GM12878 (cell line): Measurements from ENCODE around the gene WSCD1. TPM values are rescaled to one million over a fixed set of nuclear protein-coding genes. Genes with fewer than 3 reads are reported as not detected.

Experiments
- ATAC-seq: fragments of 200-7000 bp; cut with Tn5 transposase; 3 replicates; pipeline ENCODE4 v1.9.1; 2020; ENCODE audit warnings: mild to moderate bottlenecking, moderate library complexity
- BruUV-seq: library from RNA; stranded (reverse); fragments of 400-500 nt; replicated peaks from 2 replicates; lab custom pipeline; 2021; lab: Mats Ljungman, UMichigan
- CTCF ChIA-PET: fragments of 300-600 bp; sonication (Branson Sonifier 250); formaldehyde crosslinking; extraction: SDS; loops from one replicate; lab custom pipeline; 2021; ENCODE audit warnings: inconsistent platforms; lab: Yijun Ruan, JAX
- POLR2A ChIA-PET: fragments of 350-600 bp; formaldehyde crosslinking; extraction: SDS; loops from one replicate; lab custom pipeline; 2021; ENCODE audit warnings: inconsistent platforms; lab: Charles Lee
- RAD21 ChIA-PET: fragments of 300-600 bp; sonication (Branson Sonifier 250); formaldehyde crosslinking; loops from one replicate; lab custom pipeline; 2023; ENCODE audit warnings: antibody characterized with exemption; ENCODE audit not compliant: unreplicated experiment; lab: Charles Lee
- SMC1A ChIA-PET: fragments of 300-600 bp; sonication (Branson Sonifier 250); formaldehyde crosslinking; loops from one replicate; lab custom pipeline; 2023; ENCODE audit not compliant: unreplicated experiment, uncharacterized antibody; lab: Charles Lee
- DNase-seq: peaks from one replicate; pipeline ENCODE4 v3.0.0-alpha.2; 2011; ENCODE audit warnings: low read depth, low spot score
- FAIRE-seq: peaks from 3 replicates; lab custom pipeline; 2011; peaks lifted over from hg19 to GRCh38; lab: Jason Lieb, UNC
- H2AFZ ChIP-seq: 2 replicates; pipeline ENCODE4 v1.6.0; 2011; ENCODE audit warnings: low read depth, low read length, control low read depth; ENCODE audit not compliant: control insufficient read depth
- H3K27ac ChIP-seq: 2 replicates; pipeline ENCODE4 v1.5.1; 2011; ENCODE audit warnings: control low read depth; ENCODE audit not compliant: control insufficient read depth, insufficient read depth
- H3K27me3 ChIP-seq, 2 experiments: replicated peaks in 1 of 2; 2 replicates each; pipeline versions ENCODE4 v1.6.0 to v1.6.1; 2011; ENCODE audit warnings: low read length in 1 of 2; ENCODE audit not compliant: control insufficient read depth in 2 of 2, insufficient read depth in 2 of 2
- H3K36me3 ChIP-seq, 2 experiments: 2 replicates each; pipeline ENCODE4 v1.5.1; 2011; ENCODE audit warnings: low read length in 1 of 2; ENCODE audit not compliant: control insufficient read depth in 2 of 2, insufficient read depth in 2 of 2
- H3K4me1 ChIP-seq: 2 replicates; pipeline ENCODE4 v1.6.1; 2011; ENCODE audit warnings: mild to moderate bottlenecking, low read length, moderate library complexity, mixed read lengths; ENCODE audit not compliant: control insufficient read depth, insufficient read depth
- H3K4me2 ChIP-seq: 2 replicates; pipeline ENCODE4 v1.6.0; 2011; ENCODE audit warnings: control low read depth; ENCODE audit not compliant: control insufficient read depth, insufficient read depth
- H3K4me3 ChIP-seq: fragments of 200-600 bp; sonication (generic); 2 replicates; pipeline ENCODE4 v1.5.1; 2016
- H3K79me2 ChIP-seq: 2 replicates; pipeline ENCODE4 v1.6.0; 2011; ENCODE audit warnings: low read length; ENCODE audit not compliant: control insufficient read depth, insufficient read depth
- H3K9ac ChIP-seq: 2 replicates; pipeline ENCODE4 v1.8.0; 2011; ENCODE audit warnings: low read length, control low read depth, mixed read lengths; ENCODE audit not compliant: control insufficient read depth, insufficient read depth
- H3K9me3 ChIP-seq: replicated peaks from 3 replicates; pipeline ENCODE4 v1.5.1; 2011; ENCODE audit warnings: mild to moderate bottlenecking, low read length; ENCODE audit not compliant: control insufficient read depth, insufficient read depth
- H4K20me1 ChIP-seq: 2 replicates; pipeline ENCODE4 v1.6.0; 2011; ENCODE audit not compliant: control insufficient read depth, insufficient read depth
- HDAC6 ChIP-seq: fragments of 200-600 bp; sonication (generic); IDR thresholded peaks from one replicate; pipeline ENCODE4 v1.8.0; 2017; ENCODE audit warnings: antibody characterized with exemption; ENCODE audit not compliant: unreplicated experiment
- KLF5 ChIP-seq: fragments of 450-650 bp; IDR thresholded peaks from 2 replicates; pipeline ENCODE4 v1.6.1; 2014; ENCODE audit warnings: mild to moderate bottlenecking; ENCODE audit not compliant: partially characterized antibody
- NR2C2 ChIP-seq: IDR thresholded peaks from 2 replicates; pipeline ENCODE4 v1.6.1; 2011; ENCODE audit warnings: borderline replicate concordance, low read depth; ENCODE audit not compliant: control insufficient read depth, insufficient read length
- POLR2AphosphoS2 ChIP-seq: IDR thresholded peaks from 2 replicates; pipeline ENCODE4 v1.6.1; 2011; ENCODE audit warnings: low read depth, mild to moderate bottlenecking, low read length, improper control_type of control experiment, moderate library complexity
- RB1 ChIP-seq: fragments of 450-650 bp; formaldehyde crosslinking; IDR thresholded peaks from 2 replicates; pipeline ENCODE4 v1.6.1; 2017; ENCODE audit warnings: mild to moderate bottlenecking, borderline replicate concordance
- STAT1 ChIP-seq: fragments of 450-650 bp; conservative IDR thresholded peaks from 2 replicates; pipeline ENCODE4 v1.6.1; 2014; ENCODE audit warnings: antibody characterized with exemption, mild to moderate bottlenecking
- WGBS: methylation state at CpG from one replicate; pipeline ENCODE4 v1.1.6; 2016; ENCODE audit warnings: low lambda C conversion rate; ENCODE audit not compliant: insufficient replicate concordance, insufficient coverage; ENCODE audit errors: missing lambda C conversion rate; 5-methylcytosine and 5-hydroxymethylcytosine counted together
- in situ Hi-C: fragments of 300-500 bp; cut with MboI; formaldehyde crosslinking; loops from 9 replicates; pipeline ENCODE4 v1.14.3; 2018; ENCODE audit warnings: mixed read lengths
- intact Hi-C: fragments of 100-400 bp; cut with micrococcal nuclease; formaldehyde crosslinking; loops from one replicate; pipeline ENCODE4 v1.14.2; 2022; ENCODE audit not compliant: unreplicated experiment
- polyA plus RNA-seq, 11 experiments: library from polyadenylated mRNA; depleted of rRNA in 4 of 11; unstranded in 6 of 11; stranded (reverse) in 5 of 11; fragments of >200 nt; fragmentation: Nextera tagmentation in 4 of 11; fragmentation: Illumina TruSeq in 1 of 11; extraction: Ambion mirVana in 4 of 11; extraction: Trizol in 1 of 11; gene quantifications; 1 replicate in 1 of 11; 2 replicates in 10 of 11; pipeline versions ENCODE4 v1.2.1 to v1.2.3, GENCODE V29; 2011 to 2016; ENCODE audit warnings: inconsistent platforms in 2 of 11, missing spikeins in 2 of 11, low read depth in 1 of 11
- total RNA-seq, 4 experiments: library from RNA; depleted of rRNA in 3 of 4; stranded (reverse); fragments of >200 nt in 3 of 4; fragmentation: Illumina TruSeq in 1 of 4; extraction: Trizol in 1 of 4; gene quantifications; 2 replicates each; pipeline versions ENCODE4 v1.2.1 to v1.2.3, GENCODE V29; 2013 to 2021
- TF ChIP-seq, protein P1 (sequence below): fragments of 150-350 bp; IDR thresholded peaks from 2 replicates; pipeline ENCODE4 v1.6.1; 2014; ENCODE audit warnings: mild to moderate bottlenecking, low read depth, low read length
- TF ChIP-seq, protein P2 (sequence below): IDR thresholded peaks from 2 replicates; pipeline ENCODE4 v1.6.1; 2011; ENCODE audit warnings: borderline replicate concordance, low read depth, mild to moderate bottlenecking, moderate library complexity, mixed read lengths, low read length; ENCODE audit not compliant: insufficient read depth; ENCODE audit errors: extremely low read length
- TF ChIP-seq, protein P3 (sequence below): fragments of 450-650 bp; IDR thresholded peaks from 2 replicates; pipeline ENCODE4 v1.6.1; 2018; ENCODE audit warnings: borderline replicate concordance, mild to moderate bottlenecking; ENCODE audit not compliant: partially characterized antibody
- TF ChIP-seq, protein P4 (sequence below): IDR thresholded peaks from 2 replicates; pipeline ENCODE4 v1.6.1; 2012; ENCODE audit warnings: improper control_type of control experiment, low read depth, low read length; ENCODE audit not compliant: insufficient replicate concordance
- TF ChIP-seq, protein P5 (sequence below): IDR thresholded peaks from 2 replicates; pipeline ENCODE4 v1.6.1; 2012; ENCODE audit warnings: low read depth, low read length, improper control_type of control experiment

WSCD1 gene
- total and polyA plus RNA-seq, 10 of the 15 experiments (the other 5 are each of a cell fraction or from before 2014, with no cell fraction given), result 0.01 to 0.16 TPM; not detected in 8

DNA sequence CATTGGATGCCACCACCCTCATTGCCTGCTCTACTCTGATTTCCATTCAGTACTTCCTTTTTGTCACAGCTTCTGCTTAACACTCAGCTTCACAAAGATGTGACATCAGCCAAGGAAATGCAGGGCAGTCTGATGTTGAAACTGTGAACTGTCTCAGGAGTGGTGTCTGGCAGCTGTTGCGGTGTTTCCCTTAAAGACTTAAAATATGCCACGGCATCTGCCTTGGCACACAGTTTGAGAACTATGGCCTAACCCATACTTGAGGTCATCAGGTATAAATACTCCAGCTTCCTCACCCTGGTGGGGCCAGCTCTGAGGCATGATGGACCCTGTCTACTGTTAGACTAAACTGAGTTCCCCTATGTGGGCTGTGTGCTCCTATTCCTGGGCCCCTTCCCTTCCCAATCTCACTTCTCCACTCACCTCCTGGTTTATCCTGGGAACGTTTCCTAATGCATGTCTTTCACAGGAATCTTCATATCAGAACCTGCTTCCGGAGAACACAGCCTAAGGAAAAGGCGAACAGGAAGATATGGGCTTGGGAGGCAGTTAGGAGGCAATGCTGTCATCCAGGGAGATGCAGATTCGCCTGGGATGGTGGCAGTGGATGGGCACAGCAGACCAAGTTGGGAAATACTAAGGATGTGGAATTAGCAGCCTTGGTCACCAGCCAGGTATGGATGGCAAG is 96.5 kb downstream of the WSCD1 start:
- CTCF ChIA-PET, result no interaction called here
- FAIRE-seq, result no peak
- in situ Hi-C loops, result no loop called here

More for the DNA sequence above, 96.5 kb downstream of the WSCD1 start:
- no peaks in the 10 kb centered on the region for H4K20me1 ChIP-seq
- H3K9ac ChIP-seq, result no peak overlapping the region
- no peaks in the 10 kb centered on the region for H3K36me3 ChIP-seq
- DNase-seq, result no peak
- no peaks in the 10 kb centered on the region; the same call in 2 of the 3 replicates for H3K9me3 ChIP-seq
- no peaks in the 10 kb centered on the region for H3K4me1 ChIP-seq
- H3K27me3 ChIP-seq, result no peaks in the 10 kb centered on the region
- no peak overlapping the region for H3K27ac ChIP-seq
- RAD21 ChIA-PET, result no interaction called here
- intact Hi-C loops, result no loop called here
- no peaks in the 10 kb centered on the region for H3K79me2 ChIP-seq
- WGBS, result 4% methylated on average over 6 of the region's 6 CpGs
- TF ChIP-seq, protein P1, sequence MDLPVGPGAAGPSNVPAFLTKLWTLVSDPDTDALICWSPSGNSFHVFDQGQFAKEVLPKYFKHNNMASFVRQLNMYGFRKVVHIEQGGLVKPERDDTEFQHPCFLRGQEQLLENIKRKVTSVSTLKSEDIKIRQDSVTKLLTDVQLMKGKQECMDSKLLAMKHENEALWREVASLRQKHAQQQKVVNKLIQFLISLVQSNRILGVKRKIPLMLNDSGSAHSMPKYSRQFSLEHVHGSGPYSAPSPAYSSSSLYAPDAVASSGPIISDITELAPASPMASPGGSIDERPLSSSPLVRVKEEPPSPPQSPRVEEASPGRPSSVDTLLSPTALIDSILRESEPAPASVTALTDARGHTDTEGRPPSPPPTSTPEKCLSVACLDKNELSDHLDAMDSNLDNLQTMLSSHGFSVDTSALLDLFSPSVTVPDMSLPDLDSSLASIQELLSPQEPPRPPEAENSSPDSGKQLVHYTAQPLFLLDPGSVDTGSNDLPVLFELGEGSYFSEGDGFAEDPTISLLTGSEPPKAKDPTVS, result no peak
- TF ChIP-seq RB1, result no peak
- TF ChIP-seq, protein P2, sequence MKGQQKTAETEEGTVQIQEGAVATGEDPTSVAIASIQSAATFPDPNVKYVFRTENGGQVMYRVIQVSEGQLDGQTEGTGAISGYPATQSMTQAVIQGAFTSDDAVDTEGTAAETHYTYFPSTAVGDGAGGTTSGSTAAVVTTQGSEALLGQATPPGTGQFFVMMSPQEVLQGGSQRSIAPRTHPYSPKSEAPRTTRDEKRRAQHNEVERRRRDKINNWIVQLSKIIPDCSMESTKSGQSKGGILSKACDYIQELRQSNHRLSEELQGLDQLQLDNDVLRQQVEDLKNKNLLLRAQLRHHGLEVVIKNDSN, result no peak
- no peak for TF ChIP-seq NR2C2
- no peak for TF ChIP-seq STAT1
- TF ChIP-seq, protein P3, sequence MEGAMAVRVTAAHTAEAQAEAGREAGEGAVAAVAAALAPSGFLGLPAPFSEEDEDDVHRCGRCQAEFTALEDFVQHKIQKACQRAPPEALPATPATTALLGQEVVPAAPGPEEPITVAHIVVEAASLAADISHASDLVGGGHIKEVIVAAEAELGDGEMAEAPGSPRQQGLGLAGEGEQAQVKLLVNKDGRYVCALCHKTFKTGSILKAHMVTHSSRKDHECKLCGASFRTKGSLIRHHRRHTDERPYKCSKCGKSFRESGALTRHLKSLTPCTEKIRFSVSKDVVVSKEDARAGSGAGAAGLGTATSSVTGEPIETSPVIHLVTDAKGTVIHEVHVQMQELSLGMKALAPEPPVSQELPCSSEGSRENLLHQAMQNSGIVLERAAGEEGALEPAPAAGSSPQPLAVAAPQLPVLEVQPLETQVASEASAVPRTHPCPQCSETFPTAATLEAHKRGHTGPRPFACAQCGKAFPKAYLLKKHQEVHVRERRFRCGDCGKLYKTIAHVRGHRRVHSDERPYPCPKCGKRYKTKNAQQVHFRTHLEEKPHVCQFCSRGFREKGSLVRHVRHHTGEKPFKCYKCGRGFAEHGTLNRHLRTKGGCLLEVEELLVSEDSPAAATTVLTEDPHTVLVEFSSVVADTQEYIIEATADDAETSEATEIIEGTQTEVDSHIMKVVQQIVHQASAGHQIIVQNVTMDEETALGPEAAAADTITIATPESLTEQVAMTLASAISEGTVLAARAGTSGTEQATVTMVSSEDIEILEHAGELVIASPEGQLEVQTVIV, result no peak
- TF ChIP-seq, protein P4, sequence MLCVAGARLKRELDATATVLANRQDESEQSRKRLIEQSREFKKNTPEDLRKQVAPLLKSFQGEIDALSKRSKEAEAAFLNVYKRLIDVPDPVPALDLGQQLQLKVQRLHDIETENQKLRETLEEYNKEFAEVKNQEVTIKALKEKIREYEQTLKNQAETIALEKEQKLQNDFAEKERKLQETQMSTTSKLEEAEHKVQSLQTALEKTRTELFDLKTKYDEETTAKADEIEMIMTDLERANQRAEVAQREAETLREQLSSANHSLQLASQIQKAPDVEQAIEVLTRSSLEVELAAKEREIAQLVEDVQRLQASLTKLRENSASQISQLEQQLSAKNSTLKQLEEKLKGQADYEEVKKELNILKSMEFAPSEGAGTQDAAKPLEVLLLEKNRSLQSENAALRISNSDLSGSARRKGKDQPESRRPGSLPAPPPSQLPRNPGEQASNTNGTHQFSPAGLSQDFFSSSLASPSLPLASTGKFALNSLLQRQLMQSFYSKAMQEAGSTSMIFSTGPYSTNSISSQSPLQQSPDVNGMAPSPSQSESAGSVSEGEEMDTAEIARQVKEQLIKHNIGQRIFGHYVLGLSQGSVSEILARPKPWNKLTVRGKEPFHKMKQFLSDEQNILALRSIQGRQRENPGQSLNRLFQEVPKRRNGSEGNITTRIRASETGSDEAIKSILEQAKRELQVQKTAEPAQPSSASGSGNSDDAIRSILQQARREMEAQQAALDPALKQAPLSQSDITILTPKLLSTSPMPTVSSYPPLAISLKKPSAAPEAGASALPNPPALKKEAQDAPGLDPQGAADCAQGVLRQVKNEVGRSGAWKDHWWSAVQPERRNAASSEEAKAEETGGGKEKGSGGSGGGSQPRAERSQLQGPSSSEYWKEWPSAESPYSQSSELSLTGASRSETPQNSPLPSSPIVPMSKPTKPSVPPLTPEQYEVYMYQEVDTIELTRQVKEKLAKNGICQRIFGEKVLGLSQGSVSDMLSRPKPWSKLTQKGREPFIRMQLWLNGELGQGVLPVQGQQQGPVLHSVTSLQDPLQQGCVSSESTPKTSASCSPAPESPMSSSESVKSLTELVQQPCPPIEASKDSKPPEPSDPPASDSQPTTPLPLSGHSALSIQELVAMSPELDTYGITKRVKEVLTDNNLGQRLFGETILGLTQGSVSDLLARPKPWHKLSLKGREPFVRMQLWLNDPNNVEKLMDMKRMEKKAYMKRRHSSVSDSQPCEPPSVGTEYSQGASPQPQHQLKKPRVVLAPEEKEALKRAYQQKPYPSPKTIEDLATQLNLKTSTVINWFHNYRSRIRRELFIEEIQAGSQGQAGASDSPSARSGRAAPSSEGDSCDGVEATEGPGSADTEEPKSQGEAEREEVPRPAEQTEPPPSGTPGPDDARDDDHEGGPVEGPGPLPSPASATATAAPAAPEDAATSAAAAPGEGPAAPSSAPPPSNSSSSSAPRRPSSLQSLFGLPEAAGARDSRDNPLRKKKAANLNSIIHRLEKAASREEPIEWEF, result no peak
- TF ChIP-seq HDAC6, result no peak
- TF ChIP-seq KLF5, result no peak
- TF ChIP-seq POLR2AphosphoS2, result no peak
- TF ChIP-seq, protein P5, sequence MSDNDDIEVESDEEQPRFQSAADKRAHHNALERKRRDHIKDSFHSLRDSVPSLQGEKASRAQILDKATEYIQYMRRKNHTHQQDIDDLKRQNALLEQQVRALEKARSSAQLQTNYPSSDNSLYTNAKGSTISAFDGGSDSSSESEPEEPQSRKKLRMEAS, result no peak
- POLR2A ChIA-PET, result no interaction called here
- ATAC-seq, result peak; percentile 75
- SMC1A ChIA-PET, result interaction anchor here (1.8 kb wide), 1 partner anchor 9 kb away, joined by 3 read pairs; no protein-coding TSS in a partner anchor
- BruUV-seq, result no TSS peak
- no peak overlapping the region for H3K4me2 ChIP-seq
- no peak overlapping the region for H3K4me3 ChIP-seq
- no peak overlapping the region for H2AFZ ChIP-seq
